GM19395 (cell line): Measurements from ENCODE around the gene MPDU1.

Source experiments
- ATAC-seq: cut with Tn5 transposase; IDR thresholded peaks from one replicate; pipeline ENCODE4 v1.9.1; 2021; ENCODE audit warnings: mild to moderate bottlenecking, moderate library complexity; ENCODE audit not compliant: unreplicated experiment

Gene MPDU1

GRCh38 chr17:7560172-7561027 is 23.3 kb upstream of the MPDU1 start:
- ATAC-seq, result no peak

GRCh38 chr17:7561028-7561575 is 22.6 kb upstream of the MPDU1 start:
- ATAC-seq, result peak; percentile 57

- ATAC-seq, result peak; percentile 52
These were observed 22.0 kb upstream of the MPDU1 start, which contains the start of gene SENP3 for GRCh38 chr17:7561589-7562207. SENP3 (plus strand) TSS chr17:7561919; CDS start chr17:7563077, 1,158 bp downstream.

- peak; percentile 7 for ATAC-seq
These were observed 21.4 kb upstream of the MPDU1 start for GRCh38 chr17:7562208-7562605.

- ATAC-seq, result no peak
These were observed 20.4 kb upstream of the MPDU1 start for GRCh38 chr17:7563115-7563869.

GRCh38 chr17:7569571-7569970 is 14.1 kb upstream of the MPDU1 start:
- ATAC-seq, result no peak

GRCh38 chr17:7570351-7570750 is 13.3 kb upstream of the MPDU1 start:
- no peak for ATAC-seq

- ATAC-seq, result no peak
These were observed 11.4 kb upstream of the MPDU1 start for GRCh38 chr17:7572338-7572587.

GRCh38 chr17:7572588-7573323 is 10.9 kb upstream of the MPDU1 start:
- ATAC-seq, result peak; percentile 90

- no peak for ATAC-seq
These were observed 10.2 kb upstream of the MPDU1 start for GRCh38 chr17:7573324-7574080.

- no peak for ATAC-seq
These were observed 9.3 kb upstream of the MPDU1 start for GRCh38 chr17:7574176-7574953.

- ATAC-seq, result no peak
These were observed 8.2 kb upstream of the MPDU1 start for GRCh38 chr17:7575481-7575883.

- no peak for ATAC-seq
These were observed 7.7 kb upstream of the MPDU1 start for GRCh38 chr17:7575959-7576358.

GRCh38 chr17:7576432-7576937 is 7.2 kb upstream of the MPDU1 start:
- ATAC-seq, result no peak

GRCh38 chr17:7577327-7578199 is 6.1 kb upstream of the MPDU1 start:
- ATAC-seq, result no peak

- ATAC-seq, result peak; percentile 41
These were observed 4.4 kb upstream of the MPDU1 start, which contains the start of gene CD68 for GRCh38 chr17:7579001-7579833. CD68 (plus strand) TSS chr17:7579638; CDS start chr17:7579678, 40 bp downstream.
